Bone marrow (tissue), 2 donors: Measurements from ENCODE around the gene PCDHGB3.

Experiments
- DNase-seq, 2 donors: peaks; one replicate each; lab custom pipeline; 2025; lab: John Stamatoyannopoulos, UW

PCDHGB3 gene

GRCh38 chr5:141419074-141419880 is 49.2 kb downstream of the PCDHGB3 start:
- DNase-seq: no peak

GRCh38 chr5:141420855-141421488 is 50.9 kb downstream of the PCDHGB3 start, which contains the start of gene PCDHGA11:
TSS of gene PCDHGA11 (plus strand) at chr5:141421051. CDS start at chr5:141421228, 177 bp downstream.
- peak in 1 of 2 donors; percentile 25 for DNase-seq

GRCh38 chr5:141421489-141421855 is 51.4 kb downstream of the PCDHGB3 start:
- no peak for DNase-seq
